GM21529 (cell line): ENCODE data around the gene SORCS2.

Experiments
- ATAC-seq: cut with Tn5 transposase; IDR thresholded peaks from one replicate; pipeline ENCODE4 v1.9.1; 2021; ENCODE audit not compliant: unreplicated experiment

SORCS2 gene

GRCh38 chr4:7535619-7536018 lies 343.3 kb downstream of the SORCS2 start:
- no peak for ATAC-seq

- no peak for ATAC-seq
Measured at GRCh38 chr4:7536876-7537275, 344.5 kb downstream of the SORCS2 start.

GRCh38 chr4:7537853-7538400 lies 345.6 kb downstream of the SORCS2 start:
- no peak for ATAC-seq

- no peak for ATAC-seq
Measured at GRCh38 chr4:7538518-7538917, 346.2 kb downstream of the SORCS2 start.

GRCh38 chr4:7539186-7539585 lies 346.8 kb downstream of the SORCS2 start:
- ATAC-seq = no peak

- ATAC-seq = no peak
Measured at GRCh38 chr4:7539659-7540058, 347.3 kb downstream of the SORCS2 start.

GRCh38 chr4:7540206-7540605 lies 347.9 kb downstream of the SORCS2 start:
- ATAC-seq = no peak

- no peak for ATAC-seq
Measured at GRCh38 chr4:7540654-7541413, 348.5 kb downstream of the SORCS2 start.

- ATAC-seq = no peak
Measured at GRCh38 chr4:7541414-7541810, 349.1 kb downstream of the SORCS2 start.

GRCh38 chr4:7542781-7543180 lies 350.4 kb downstream of the SORCS2 start:
- no peak for ATAC-seq

GRCh38 chr4:7546152-7546808 lies 353.9 kb downstream of the SORCS2 start:
- ATAC-seq = no peak

- ATAC-seq = no peak
Measured at GRCh38 chr4:7546809-7547367, 354.6 kb downstream of the SORCS2 start.

- ATAC-seq = no peak
Measured at GRCh38 chr4:7547368-7548040, 355.2 kb downstream of the SORCS2 start.

GRCh38 chr4:7549866-7550265 lies 357.5 kb downstream of the SORCS2 start:
- no peak for ATAC-seq

- ATAC-seq = no peak
Measured at GRCh38 chr4:7552466-7552865, 360.1 kb downstream of the SORCS2 start.

GRCh38 chr4:7553280-7553679 lies 360.9 kb downstream of the SORCS2 start:
- no peak for ATAC-seq

- no peak for ATAC-seq
Measured at GRCh38 chr4:7554905-7555304, 362.6 kb downstream of the SORCS2 start.

GRCh38 chr4:7556558-7556957 lies 364.2 kb downstream of the SORCS2 start:
- ATAC-seq = no peak

- no peak for ATAC-seq
Measured at GRCh38 chr4:7557456-7557855, 365.1 kb downstream of the SORCS2 start.

GRCh38 chr4:7558436-7558835 lies 366.1 kb downstream of the SORCS2 start:
- no peak for ATAC-seq

- no peak for ATAC-seq
Measured at GRCh38 chr4:7559316-7559715, 367.0 kb downstream of the SORCS2 start.
